Panc1 (cell line): Measurements from ENCODE around the gene MAGEB17. TPM values are rescaled to one million over a fixed set of nuclear protein-coding genes. Genes with fewer than 3 reads are reported as not detected.

Experiments used
- ATAC-seq: fragments of 200-7000 bp; cut with Tn5 transposase; 2 replicates; pipeline ENCODE4 v1.9.1; 2020; ENCODE audit warnings: mild to moderate bottlenecking, moderate library complexity
- BruUV-seq: library from RNA; stranded (reverse); fragments of 400-500 nt; replicated peaks from 2 replicates; lab custom pipeline; 2021; lab: Mats Ljungman, UMichigan
- CTCF ChIA-PET: fragments of 300-600 bp; sonication (Branson Sonifier 250); formaldehyde crosslinking; loops from one replicate; lab custom pipeline; 2022; ENCODE audit warnings: antibody characterized with exemption; lab: Charles Lee
- POLR2A ChIA-PET: fragments of 300-600 bp; sonication (Branson Sonifier 250); formaldehyde crosslinking; loops from one replicate; lab custom pipeline; 2022; ENCODE audit warnings: antibody characterized with exemption; lab: Charles Lee
- DNase-seq: peaks from one replicate; pipeline ENCODE4 v3.0.0-alpha.2; 2010; ENCODE audit warnings: low read depth, low spot score
- H3K27ac ChIP-seq: 2 replicates; pipeline ENCODE4 v1.5.1; 2011; ENCODE audit warnings: mild to moderate bottlenecking, low read length, inconsistent platforms
- H3K27me3 ChIP-seq: fragments of 200-500 bp; sonication (Bioruptor generic); 2 replicates; pipeline ENCODE4 v1.6.0; 2014; ENCODE audit warnings: low read length, inconsistent platforms; ENCODE audit not compliant: control insufficient read depth, insufficient read depth
- H3K36me3 ChIP-seq: fragments of 200-500 bp; sonication (Bioruptor generic); 2 replicates; pipeline ENCODE4 v1.5.1; 2014; ENCODE audit warnings: inconsistent platforms, mild to moderate bottlenecking, low read length, moderate library complexity; ENCODE audit not compliant: control insufficient read depth, insufficient read depth
- H3K4me1 ChIP-seq: 2 replicates; pipeline ENCODE4 v1.5.1; 2011; ENCODE audit warnings: inconsistent platforms, mild to moderate bottlenecking, low read length, moderate library complexity; ENCODE audit not compliant: control insufficient read depth, insufficient read depth
- H3K4me3 ChIP-seq, 2 experiments: 2 replicates each; pipeline ENCODE4 v1.5.1; 2011 to 2012; ENCODE audit warnings: low read depth in 2 of 2, low read length in 2 of 2, mild to moderate bottlenecking in 2 of 2, inconsistent platforms in 1 of 2, moderate library complexity in 1 of 2
- H3K9me3 ChIP-seq: fragments of 200-500 bp; sonication (Bioruptor generic); 2 replicates; pipeline ENCODE4 v1.5.1; 2014; ENCODE audit warnings: low read depth, mild to moderate bottlenecking, inconsistent platforms, low read length, moderate library complexity; ENCODE audit not compliant: control insufficient read depth, insufficient read depth
- CTCF ChIP-seq: fragments of 450-650 bp; IDR thresholded peaks from 2 replicates; pipeline ENCODE4 v1.5.1; 2017; ENCODE audit warnings: mild to moderate bottlenecking
- POLR2AphosphoS5 ChIP-seq: IDR thresholded peaks from 2 replicates; pipeline ENCODE4 v1.6.1; 2012; ENCODE audit warnings: mild to moderate bottlenecking, low read depth, low read length, moderate library complexity
- SIN3A ChIP-seq: IDR thresholded peaks from 2 replicates; pipeline ENCODE4 v1.6.1; 2012; ENCODE audit warnings: low read depth, mild to moderate bottlenecking, low read length, moderate library complexity, borderline replicate concordance; ENCODE audit not compliant: insufficient read depth
- TCF7L2 ChIP-seq: IDR thresholded peaks from 2 replicates; pipeline ENCODE4 v1.6.1; 2011; ENCODE audit warnings: mild to moderate bottlenecking, low read depth, low read length, inconsistent platforms
- in situ Hi-C: cut with HindIII; loops from 2 replicates; pipeline ENCODE4 v1.10.0; 2016; ENCODE audit warnings: low sequenced_read_pairs, low pct_unique_long_range_greater_than_20kb
- intact Hi-C: fragments of 100-400 bp; cut with micrococcal nuclease; formaldehyde crosslinking; loops from one replicate; pipeline ENCODE4 v1.10.0; 2022; ENCODE audit not compliant: unreplicated experiment
- total RNA-seq: library from RNA; stranded (reverse); gene quantifications from one replicate; pipeline ENCODE4 v1.2.1, GENCODE V29; 2021; ENCODE audit not compliant: unreplicated experiment
- TF ChIP-seq, protein P1 (sequence below), 2 experiments: IDR thresholded peaks; 2 replicates each; pipeline ENCODE4 v1.6.1; 2011 to 2012; ENCODE audit warnings: low read depth in 2 of 2, control low read depth in 1 of 2, low read length in 1 of 2, mild to moderate bottlenecking in 1 of 2, moderate library complexity in 1 of 2; ENCODE audit not compliant: insufficient read depth in 1 of 2

The MAGEB17 gene
- total RNA-seq, 1 experiment from 2014 or later = not detected

DNA sequence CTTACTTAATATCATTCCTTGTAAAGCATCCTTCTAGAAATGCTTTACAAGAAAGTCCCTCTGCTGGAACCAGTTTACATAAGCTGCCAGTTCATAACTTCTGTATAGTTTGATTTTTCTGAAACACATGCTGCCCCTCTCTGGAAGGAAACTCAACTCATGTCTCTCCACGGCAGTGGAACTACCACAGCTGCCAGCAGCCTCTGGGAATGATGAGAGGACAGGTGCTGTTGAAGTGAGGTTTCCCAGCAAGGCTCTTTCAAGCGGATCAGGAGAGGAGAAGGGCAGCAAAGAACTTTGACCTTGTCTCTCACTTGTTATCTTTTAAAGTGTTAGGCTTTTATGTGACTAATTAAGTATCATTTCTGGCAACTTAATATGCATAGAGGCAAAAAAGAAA lies 36.6 kb upstream of the MAGEB17 start:
- TF ChIP-seq SIN3A (no peak), POLR2AphosphoS5 (no peak), TCF7L2 (no peak), CTCF (no peak)
- TF ChIP-seq, protein P1, sequence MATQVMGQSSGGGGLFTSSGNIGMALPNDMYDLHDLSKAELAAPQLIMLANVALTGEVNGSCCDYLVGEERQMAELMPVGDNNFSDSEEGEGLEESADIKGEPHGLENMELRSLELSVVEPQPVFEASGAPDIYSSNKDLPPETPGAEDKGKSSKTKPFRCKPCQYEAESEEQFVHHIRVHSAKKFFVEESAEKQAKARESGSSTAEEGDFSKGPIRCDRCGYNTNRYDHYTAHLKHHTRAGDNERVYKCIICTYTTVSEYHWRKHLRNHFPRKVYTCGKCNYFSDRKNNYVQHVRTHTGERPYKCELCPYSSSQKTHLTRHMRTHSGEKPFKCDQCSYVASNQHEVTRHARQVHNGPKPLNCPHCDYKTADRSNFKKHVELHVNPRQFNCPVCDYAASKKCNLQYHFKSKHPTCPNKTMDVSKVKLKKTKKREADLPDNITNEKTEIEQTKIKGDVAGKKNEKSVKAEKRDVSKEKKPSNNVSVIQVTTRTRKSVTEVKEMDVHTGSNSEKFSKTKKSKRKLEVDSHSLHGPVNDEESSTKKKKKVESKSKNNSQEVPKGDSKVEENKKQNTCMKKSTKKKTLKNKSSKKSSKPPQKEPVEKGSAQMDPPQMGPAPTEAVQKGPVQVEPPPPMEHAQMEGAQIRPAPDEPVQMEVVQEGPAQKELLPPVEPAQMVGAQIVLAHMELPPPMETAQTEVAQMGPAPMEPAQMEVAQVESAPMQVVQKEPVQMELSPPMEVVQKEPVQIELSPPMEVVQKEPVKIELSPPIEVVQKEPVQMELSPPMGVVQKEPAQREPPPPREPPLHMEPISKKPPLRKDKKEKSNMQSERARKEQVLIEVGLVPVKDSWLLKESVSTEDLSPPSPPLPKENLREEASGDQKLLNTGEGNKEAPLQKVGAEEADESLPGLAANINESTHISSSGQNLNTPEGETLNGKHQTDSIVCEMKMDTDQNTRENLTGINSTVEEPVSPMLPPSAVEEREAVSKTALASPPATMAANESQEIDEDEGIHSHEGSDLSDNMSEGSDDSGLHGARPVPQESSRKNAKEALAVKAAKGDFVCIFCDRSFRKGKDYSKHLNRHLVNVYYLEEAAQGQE (IDR thresholded peaks at IDR 0.05; ENCODE audit: insufficient read depth in 1 of 2, low read depth in 2 of 2, low read length in 1 of 2) = no peak
- ATAC-seq = no peak
- H3K9me3 ChIP-seq = no peaks in the 10 kb centered on the region
- H3K27me3 ChIP-seq = no peaks in the 10 kb centered on the region
- H3K4me1 ChIP-seq = no peaks in the 10 kb centered on the region
- intact Hi-C loops (no loop called here), in situ Hi-C loops (no loop called here)
- no peak overlapping the region for H3K4me3 ChIP-seq
- ChIA-PET CTCF (no interaction called here), POLR2A (no interaction called here)
- H3K36me3 ChIP-seq = no peaks in the 10 kb centered on the region
- DNase-seq = no peak
- no TSS peak for BruUV-seq
- H3K27ac ChIP-seq = no peak overlapping the region

GRCh38 chrX:16134936-16135335 lies 32.3 kb upstream of the MAGEB17 start:
- H3K36me3 ChIP-seq = no peaks in the 10 kb centered on the region
- in situ Hi-C loops = no loop called here
- no peaks in the 10 kb centered on the region for H3K4me1 ChIP-seq
- H3K9me3 ChIP-seq = no peaks in the 10 kb centered on the region
- no peak overlapping the region for H3K4me3 ChIP-seq
- POLR2A ChIA-PET = no interaction called here
- no TSS peak for BruUV-seq
- intact Hi-C loops = no loop called here
- TF ChIP-seq SIN3A (no peak), POLR2AphosphoS5 (no peak), TCF7L2 (no peak)
- TF ChIP-seq, protein P1 (IDR thresholded peaks at IDR 0.05; ENCODE audit: insufficient read depth in 1 of 2, low read depth in 2 of 2, low read length in 1 of 2) = no peak
- H3K27me3 ChIP-seq = no peaks in the 10 kb centered on the region
- no peak for ATAC-seq
- CTCF ChIA-PET = no interaction called here
- H3K27ac ChIP-seq = no peak overlapping the region
- no peak for DNase-seq
